ENCODE data around the gene CLMN. TPM values are rescaled to one million over a fixed set of nuclear protein-coding genes. Genes with fewer than 3 reads are reported as not detected.

CLMN gene
- total RNA-seq, 1 experiment from 2014 or later = 8.6 TPM

DNA sequence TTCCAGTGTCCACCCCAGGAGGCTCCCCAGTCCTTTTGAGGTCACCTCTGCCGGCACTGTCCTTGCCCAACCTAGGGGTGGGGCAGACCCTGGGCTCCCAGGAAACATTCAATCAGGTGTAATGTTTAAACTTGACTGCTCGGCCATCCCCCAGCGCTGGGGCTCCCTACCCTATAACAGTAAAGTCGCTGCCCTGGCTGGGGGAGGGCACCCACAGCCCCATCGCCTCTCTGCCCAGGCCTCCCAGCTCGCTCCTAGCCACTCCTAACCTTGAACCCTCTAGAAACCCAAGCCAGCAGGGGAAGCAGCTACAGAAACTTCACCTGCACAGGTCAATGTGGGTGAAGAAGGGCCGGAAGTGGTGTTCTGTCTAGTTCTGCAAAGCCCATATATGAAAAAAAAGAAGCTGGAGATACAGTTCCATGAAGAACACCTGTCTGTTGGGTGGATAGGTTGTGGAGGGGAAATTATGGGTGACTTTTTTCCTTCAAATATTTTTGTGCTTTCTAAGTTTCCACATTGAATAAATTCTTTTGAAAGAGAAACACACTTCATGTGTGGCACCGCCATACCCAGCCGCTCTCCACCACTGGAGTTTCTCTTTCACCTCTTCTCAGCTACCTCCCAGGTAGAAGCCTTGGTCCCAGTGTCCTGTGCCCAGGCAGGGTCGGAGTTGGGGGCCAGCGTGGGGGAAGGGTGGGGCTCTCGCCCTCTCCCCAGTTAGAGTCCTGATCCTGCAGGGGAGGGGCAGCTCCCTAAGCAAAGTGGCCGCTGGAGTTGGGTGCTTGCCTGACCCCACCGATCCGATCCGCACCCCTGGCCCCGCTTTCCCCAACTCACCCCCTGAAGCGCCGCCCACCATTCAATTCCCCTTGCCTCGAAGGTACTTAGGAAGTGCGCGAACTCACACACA lies 1.1 kb downstream of the CLMN start:
- no TSS peak for BruUV-seq (replicated peaks)
- Histone ChIP-seq H3K27ac (ENCODE audit: low read depth, low read length, poor library complexity, severe bottlenecking) (no peak overlapping the region), H3K36me3 (ENCODE audit: insufficient read depth, low read length, poor library complexity, severe bottlenecking) (no peaks in the 10 kb centered on the region), H3K4me3 (ENCODE audit: low read depth, low read length, poor library complexity, severe bottlenecking) (peak overlapping the region; percentile 71), H3K27me3 (replicated peaks; ENCODE audit: insufficient read depth, low read depth, low read length, poor library complexity) (no peaks in the 10 kb centered on the region), H3K9me3 (ENCODE audit: low read depth, low read length, poor library complexity, severe bottlenecking) (no peaks in the 10 kb centered on the region), H3K4me1 (ENCODE audit: insufficient read depth, low read length, poor library complexity, severe bottlenecking) (peaks cover 9% of the 10 kb centered on the region)
- peak; percentile 43 for DNase-seq (ENCODE audit: low spot score)
- TF ChIP-seq EZH2 (IDR thresholded peaks at IDR 0.05; ENCODE audit: borderline replicate concordance, low read depth, low read length, poor library complexity, severe bottlenecking) = no peak
- TF ChIP-seq, protein P1, sequence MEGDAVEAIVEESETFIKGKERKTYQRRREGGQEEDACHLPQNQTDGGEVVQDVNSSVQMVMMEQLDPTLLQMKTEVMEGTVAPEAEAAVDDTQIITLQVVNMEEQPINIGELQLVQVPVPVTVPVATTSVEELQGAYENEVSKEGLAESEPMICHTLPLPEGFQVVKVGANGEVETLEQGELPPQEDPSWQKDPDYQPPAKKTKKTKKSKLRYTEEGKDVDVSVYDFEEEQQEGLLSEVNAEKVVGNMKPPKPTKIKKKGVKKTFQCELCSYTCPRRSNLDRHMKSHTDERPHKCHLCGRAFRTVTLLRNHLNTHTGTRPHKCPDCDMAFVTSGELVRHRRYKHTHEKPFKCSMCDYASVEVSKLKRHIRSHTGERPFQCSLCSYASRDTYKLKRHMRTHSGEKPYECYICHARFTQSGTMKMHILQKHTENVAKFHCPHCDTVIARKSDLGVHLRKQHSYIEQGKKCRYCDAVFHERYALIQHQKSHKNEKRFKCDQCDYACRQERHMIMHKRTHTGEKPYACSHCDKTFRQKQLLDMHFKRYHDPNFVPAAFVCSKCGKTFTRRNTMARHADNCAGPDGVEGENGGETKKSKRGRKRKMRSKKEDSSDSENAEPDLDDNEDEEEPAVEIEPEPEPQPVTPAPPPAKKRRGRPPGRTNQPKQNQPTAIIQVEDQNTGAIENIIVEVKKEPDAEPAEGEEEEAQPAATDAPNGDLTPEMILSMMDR (conservative IDR thresholded peaks at IDR 0.05; ENCODE audit: low read depth, low read length) = no peak
- CTCF ChIA-PET = no interaction called here
- POLR2A ChIA-PET (ENCODE audit: low non-redundant PET) = no interaction called here
- intact Hi-C loops (cut with micrococcal nuclease; ENCODE audit: unreplicated experiment) = no loop called here

DNA sequence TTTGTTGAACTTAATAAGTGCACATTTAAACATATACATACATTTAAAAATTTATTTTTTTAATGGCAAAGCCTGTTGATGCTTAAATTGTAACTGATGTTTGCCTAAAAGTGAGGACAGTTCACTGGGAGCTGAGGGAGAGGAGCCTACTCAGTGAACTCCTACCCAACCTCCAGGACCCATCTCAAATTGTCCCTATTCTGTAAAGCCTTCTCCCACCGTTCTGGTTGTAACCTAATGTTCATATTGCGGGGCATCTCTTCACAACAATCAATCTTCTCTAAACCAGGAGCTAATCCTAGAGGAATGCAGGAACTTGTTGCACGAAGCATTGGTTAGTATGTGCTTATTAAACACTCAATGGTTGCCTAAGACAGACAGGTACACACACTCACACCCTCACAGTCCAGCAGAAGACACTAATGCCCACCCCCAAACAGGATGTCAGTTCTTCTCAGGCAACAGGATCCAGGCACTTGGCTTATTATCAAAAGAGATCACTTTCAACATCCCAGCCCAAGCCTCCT lies 1.8 kb downstream of the CLMN start:
- intact Hi-C loops (cut with micrococcal nuclease; ENCODE audit: unreplicated experiment) = no loop called here
- ChIA-PET CTCF (no interaction called here), POLR2A (ENCODE audit: low non-redundant PET) (no interaction called here)
- peaks cover 9% of the 10 kb centered on the region for H3K4me1 ChIP-seq (ENCODE audit: insufficient read depth, low read length, poor library complexity, severe bottlenecking)
- TF ChIP-seq, protein P1 (conservative IDR thresholded peaks at IDR 0.05; ENCODE audit: low read depth, low read length) = no peak
- TF ChIP-seq EZH2 (IDR thresholded peaks at IDR 0.05; ENCODE audit: borderline replicate concordance, low read depth, low read length, poor library complexity, severe bottlenecking) = no peak
- H3K9me3 ChIP-seq (ENCODE audit: low read depth, low read length, poor library complexity, severe bottlenecking) = no peaks in the 10 kb centered on the region
- no peaks in the 10 kb centered on the region for H3K36me3 ChIP-seq (ENCODE audit: insufficient read depth, low read length, poor library complexity, severe bottlenecking)
- no TSS peak for BruUV-seq (replicated peaks)
- H3K27ac ChIP-seq (ENCODE audit: low read depth, low read length, poor library complexity, severe bottlenecking) = no peak overlapping the region
- no peaks in the 10 kb centered on the region for H3K27me3 ChIP-seq (replicated peaks; ENCODE audit: insufficient read depth, low read depth, low read length, poor library complexity)
- no peak for DNase-seq (ENCODE audit: low spot score)
- no peak overlapping the region for H3K4me3 ChIP-seq (ENCODE audit: low read depth, low read length, poor library complexity, severe bottlenecking)

DNA sequence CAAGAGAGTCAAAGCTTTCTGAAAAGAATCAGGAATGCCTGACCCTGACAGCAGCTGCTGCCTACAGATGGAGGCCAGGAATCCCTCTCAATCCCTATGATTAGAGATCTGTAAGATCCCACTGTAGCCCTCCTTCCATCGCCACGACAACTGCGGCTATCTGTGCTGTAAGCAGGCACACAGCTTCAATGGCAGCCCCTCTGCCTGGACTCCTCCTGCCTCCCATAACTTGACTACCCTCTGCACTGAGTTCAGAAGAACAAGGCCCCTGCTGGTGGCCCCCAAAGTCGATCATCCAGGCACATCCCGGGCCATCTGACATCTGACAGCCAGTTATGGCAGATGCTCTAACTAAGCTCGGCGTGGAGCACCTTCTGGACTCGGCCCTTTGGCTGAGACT lies 2.9 kb downstream of the CLMN start:
- Histone ChIP-seq H3K36me3 (ENCODE audit: insufficient read depth, low read length, poor library complexity, severe bottlenecking) (no peaks in the 10 kb centered on the region), H3K27me3 (replicated peaks; ENCODE audit: insufficient read depth, low read depth, low read length, poor library complexity) (no peaks in the 10 kb centered on the region), H3K4me3 (ENCODE audit: low read depth, low read length, poor library complexity, severe bottlenecking) (no peak overlapping the region), H3K4me1 (ENCODE audit: insufficient read depth, low read length, poor library complexity, severe bottlenecking) (peaks cover 9% of the 10 kb centered on the region), H3K27ac (ENCODE audit: low read depth, low read length, poor library complexity, severe bottlenecking) (no peak overlapping the region), H3K9me3 (ENCODE audit: low read depth, low read length, poor library complexity, severe bottlenecking) (no peaks in the 10 kb centered on the region)
- CTCF ChIA-PET = no interaction called here
- intact Hi-C loops (cut with micrococcal nuclease; ENCODE audit: unreplicated experiment) = no loop called here
- BruUV-seq (replicated peaks) = no TSS peak
- DNase-seq (ENCODE audit: low spot score) = no peak
- no peak for TF ChIP-seq EZH2 (IDR thresholded peaks at IDR 0.05; ENCODE audit: borderline replicate concordance, low read depth, low read length, poor library complexity, severe bottlenecking)
- TF ChIP-seq, protein P1 (conservative IDR thresholded peaks at IDR 0.05; ENCODE audit: low read depth, low read length) = no peak
- POLR2A ChIA-PET (ENCODE audit: low non-redundant PET) = no interaction called here
